ENCODE results near the gene VNN1.

VNN1 gene

GRCh38 chr6:132713352-132714134, at the start of gene VNN1:
Gene VNN1 (minus strand): TSS chr6:132714055. CDS start chr6:132714035, 20 bp downstream.
- Mint-ChIP-seq H3K4me1 (peaks cover 6% of the 10 kb centered on the region), H3K36me3 (no peaks in the 10 kb centered on the region), H3K27ac (peak within 1 kb of the TSS; percentile 42), H3K9me3 (no peaks in the 10 kb centered on the region), H3K27me3 (peaks cover 18% of the 10 kb centered on the region), H3K4me3 (no peak within 1 kb of the TSS)
- ATAC-seq = peak; percentile 87

GRCh38 chr6:132763269-132763668, 49.4 kb upstream of the VNN1 start:
- Mint-ChIP-seq H3K27me3 (no peaks in the 10 kb centered on the region), H3K27ac (peak overlapping the region; percentile 85), H3K9me3 (no peaks in the 10 kb centered on the region), H3K4me3 (peak overlapping the region; percentile 76), H3K4me1 (peaks cover 29% of the 10 kb centered on the region), H3K36me3 (peaks cover 8% of the 10 kb centered on the region)
- peak; percentile 93 for ATAC-seq

- H3K4me3 Mint-ChIP-seq = no peak overlapping the region
Observed at GRCh38 chr6:132760256-132760655, 46.4 kb upstream of the VNN1 start.

DNA sequence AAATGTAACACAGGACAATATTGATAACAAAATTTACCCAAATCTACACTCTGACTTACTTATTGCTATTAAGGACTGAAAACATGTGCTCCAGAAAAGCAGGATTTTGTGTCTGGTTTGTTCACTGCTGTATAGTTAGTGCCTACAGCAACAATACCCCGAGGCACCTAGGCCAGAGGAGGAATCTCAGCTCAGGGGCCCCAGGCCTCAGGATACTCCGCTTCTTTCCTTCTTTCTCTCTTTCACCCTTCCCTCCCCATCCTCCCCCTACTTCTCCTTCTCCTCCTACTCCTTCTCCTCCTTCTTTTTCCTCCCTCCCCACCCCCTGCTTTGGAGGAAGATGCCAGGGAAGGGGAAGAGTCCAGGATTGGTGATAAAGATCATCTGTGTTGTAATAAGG, 44.8 kb upstream of the VNN1 start:
- H3K9me3 Mint-ChIP-seq = no peaks in the 10 kb centered on the region
- no peak overlapping the region for H3K4me3 Mint-ChIP-seq
- peak overlapping the region; percentile 33 for H3K27ac Mint-ChIP-seq
- no peaks in the 10 kb centered on the region for H3K27me3 Mint-ChIP-seq
- peaks cover 19% of the 10 kb centered on the region for H3K4me1 Mint-ChIP-seq
- ATAC-seq = no peak
- H3K36me3 Mint-ChIP-seq = peaks cover 8% of the 10 kb centered on the region

More at GRCh38 chr6:132760256-132760655, 46.4 kb upstream of the VNN1 start:
- Mint-ChIP-seq H3K4me1 (peaks cover 24% of the 10 kb centered on the region), H3K27ac (no peak overlapping the region), H3K27me3 (no peaks in the 10 kb centered on the region), H3K9me3 (no peaks in the 10 kb centered on the region), H3K36me3 (peaks cover 8% of the 10 kb centered on the region)
- ATAC-seq = no peak

GRCh38 chr6:132752255-132752654, 38.4 kb upstream of the VNN1 start:
- no peaks in the 10 kb centered on the region for H3K27me3 Mint-ChIP-seq
- peaks cover 34% of the 10 kb centered on the region for H3K4me1 Mint-ChIP-seq
- H3K4me3 Mint-ChIP-seq = no peak overlapping the region
- peaks cover 6% of the 10 kb centered on the region for H3K36me3 Mint-ChIP-seq
- peak overlapping the region; percentile 87 for H3K27ac Mint-ChIP-seq
- no peaks in the 10 kb centered on the region for H3K9me3 Mint-ChIP-seq
- ATAC-seq = no peak

GRCh38 chr6:132751828-132752227, 38.0 kb upstream of the VNN1 start:
- Mint-ChIP-seq H3K4me3 (no peak overlapping the region), H3K27ac (peak overlapping the region; percentile 87), H3K27me3 (no peaks in the 10 kb centered on the region), H3K4me1 (peaks cover 34% of the 10 kb centered on the region), H3K9me3 (no peaks in the 10 kb centered on the region), H3K36me3 (peaks cover 10% of the 10 kb centered on the region)
- ATAC-seq = no peak

DNA sequence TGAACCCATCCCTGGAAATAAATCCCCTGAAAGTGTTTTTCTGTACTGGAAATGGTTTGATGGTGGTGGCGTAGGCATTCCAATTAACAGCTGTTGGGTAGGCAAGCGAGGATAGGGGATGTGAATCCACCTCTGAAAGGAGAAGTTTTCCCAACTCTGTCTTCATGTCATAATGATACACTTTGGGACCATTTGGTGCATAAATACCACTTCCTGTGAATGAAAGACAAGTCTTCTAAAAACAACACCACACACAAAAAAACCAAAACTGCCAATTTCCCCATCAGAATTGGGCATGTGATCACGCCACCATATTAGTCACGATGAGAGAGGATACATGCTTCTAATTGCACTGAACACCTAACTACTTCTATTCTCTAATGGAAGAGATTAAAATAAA, 37.5 kb upstream of the VNN1 start:
- ATAC-seq = peak; percentile 74
- H3K27ac Mint-ChIP-seq = peak overlapping the region; percentile 87
- H3K9me3 Mint-ChIP-seq = no peaks in the 10 kb centered on the region
- H3K4me3 Mint-ChIP-seq = peak overlapping the region; percentile 74
- H3K27me3 Mint-ChIP-seq = no peaks in the 10 kb centered on the region
- peaks cover 15% of the 10 kb centered on the region for H3K36me3 Mint-ChIP-seq
- peaks cover 34% of the 10 kb centered on the region for H3K4me1 Mint-ChIP-seq

DNA sequence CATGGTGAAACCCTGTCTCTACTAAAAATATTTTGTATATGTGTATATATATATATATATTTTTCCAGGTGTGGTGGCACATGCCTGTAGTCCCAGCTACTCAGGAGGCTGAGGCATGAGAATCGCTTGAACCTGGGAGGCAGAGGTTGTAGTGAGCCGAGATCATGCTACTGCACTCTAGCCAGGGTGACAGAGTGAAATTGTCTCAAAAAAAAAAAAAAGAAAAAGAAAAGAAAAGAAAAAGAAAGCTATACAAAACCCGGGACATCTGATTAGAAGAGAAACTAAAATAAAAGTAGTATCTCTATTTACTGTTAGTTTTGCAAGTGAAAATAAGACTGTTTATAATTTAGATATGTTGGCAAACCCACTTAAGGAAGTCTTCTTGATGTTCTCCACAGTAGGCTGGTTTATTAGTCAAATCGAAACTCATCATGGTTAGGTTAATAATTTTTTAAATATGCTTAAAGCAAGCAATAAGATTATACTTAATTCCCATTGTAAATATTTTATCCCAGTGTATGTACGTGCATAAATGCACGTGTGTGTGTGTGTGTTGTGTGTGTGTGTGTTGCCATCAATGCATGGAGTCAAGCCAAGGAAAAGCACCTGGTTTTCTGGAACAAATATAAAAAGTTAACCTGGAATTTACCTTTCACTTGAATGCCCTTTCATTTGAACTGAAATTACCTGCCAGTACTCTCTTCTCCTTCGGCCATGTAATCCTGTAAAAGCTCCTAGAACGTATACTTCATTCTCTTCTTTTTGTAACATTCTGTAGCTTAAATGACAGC, 36.8 kb upstream of the VNN1 start:
- Mint-ChIP-seq H3K4me3 (peak overlapping the region; percentile 74), H3K27ac (peak overlapping the region; percentile 87), H3K36me3 (peaks cover 18% of the 10 kb centered on the region), H3K27me3 (no peaks in the 10 kb centered on the region), H3K9me3 (no peaks in the 10 kb centered on the region), H3K4me1 (peaks cover 34% of the 10 kb centered on the region)
- peak; percentile 86 for ATAC-seq

DNA sequence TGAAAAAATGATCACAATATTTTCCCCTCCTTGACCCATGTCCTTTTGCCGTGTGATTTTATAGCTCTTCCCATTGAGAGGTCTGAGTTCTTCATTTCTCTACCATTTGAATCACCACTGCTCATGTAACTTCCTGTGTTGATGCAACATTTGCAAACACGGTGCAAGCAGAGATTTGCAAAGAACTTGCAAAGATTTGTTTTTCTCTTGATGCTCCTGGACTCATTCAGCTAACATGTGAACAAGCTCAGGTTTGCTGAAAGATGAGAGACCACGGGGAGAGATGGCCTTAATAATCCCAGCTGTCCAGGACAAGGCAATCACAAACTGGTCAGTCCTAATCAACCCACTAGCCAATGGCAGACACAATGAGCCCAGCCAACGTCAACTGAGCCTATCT, 35.3 kb upstream of the VNN1 start:
- Mint-ChIP-seq H3K27ac (no peak overlapping the region), H3K9me3 (no peaks in the 10 kb centered on the region), H3K36me3 (peaks cover 33% of the 10 kb centered on the region), H3K4me3 (no peak overlapping the region), H3K27me3 (no peaks in the 10 kb centered on the region), H3K4me1 (peaks cover 34% of the 10 kb centered on the region)
- ATAC-seq = no peak

DNA sequence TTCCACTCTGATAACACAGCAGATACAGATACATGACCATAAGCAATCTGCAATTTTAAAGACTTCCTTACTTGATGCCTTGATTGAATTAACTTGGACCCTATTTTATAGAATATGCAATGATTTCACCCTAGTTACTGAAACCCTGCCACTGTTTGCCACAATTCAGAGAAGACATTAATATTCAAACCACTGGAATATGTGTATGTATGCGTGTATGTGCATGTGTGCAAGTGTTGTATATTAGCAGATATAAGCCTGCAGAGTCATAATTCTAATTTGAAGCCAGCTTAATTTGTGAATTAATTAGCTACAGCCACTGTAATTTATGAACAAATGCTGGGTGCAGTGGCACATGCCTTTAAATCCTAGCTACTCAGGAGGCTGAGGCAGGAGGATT, 34.6 kb upstream of the VNN1 start:
- no peaks in the 10 kb centered on the region for H3K27me3 Mint-ChIP-seq
- no peak for ATAC-seq
- H3K4me3 Mint-ChIP-seq = no peak overlapping the region
- H3K4me1 Mint-ChIP-seq = peaks cover 34% of the 10 kb centered on the region
- H3K27ac Mint-ChIP-seq = no peak overlapping the region
- no peaks in the 10 kb centered on the region for H3K9me3 Mint-ChIP-seq
- H3K36me3 Mint-ChIP-seq = peaks cover 39% of the 10 kb centered on the region

DNA sequence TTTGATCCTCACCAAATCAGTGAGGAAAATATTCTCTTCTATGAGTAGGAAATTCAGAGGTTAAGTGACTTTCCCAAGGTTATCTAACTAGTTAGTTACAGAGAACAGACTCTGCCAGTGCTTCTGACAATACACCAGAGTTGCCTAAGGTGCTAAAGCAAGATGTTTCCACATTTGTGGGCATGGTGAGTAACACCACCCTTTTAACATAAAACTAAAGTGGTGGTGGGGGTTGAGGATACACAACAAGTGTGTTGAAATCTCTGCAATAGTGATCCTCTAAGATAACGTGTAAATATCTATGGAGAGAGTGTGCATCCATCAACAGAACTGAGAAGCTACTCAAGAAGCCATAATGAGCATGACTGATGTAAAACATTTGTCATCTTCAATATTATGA, 32.2 kb upstream of the VNN1 start:
- Mint-ChIP-seq H3K4me3 (no peak overlapping the region), H3K4me1 (peaks cover 19% of the 10 kb centered on the region), H3K27ac (no peak overlapping the region), H3K9me3 (peaks cover 6% of the 10 kb centered on the region), H3K27me3 (no peaks in the 10 kb centered on the region), H3K36me3 (peaks cover 49% of the 10 kb centered on the region)
- no peak for ATAC-seq

DNA sequence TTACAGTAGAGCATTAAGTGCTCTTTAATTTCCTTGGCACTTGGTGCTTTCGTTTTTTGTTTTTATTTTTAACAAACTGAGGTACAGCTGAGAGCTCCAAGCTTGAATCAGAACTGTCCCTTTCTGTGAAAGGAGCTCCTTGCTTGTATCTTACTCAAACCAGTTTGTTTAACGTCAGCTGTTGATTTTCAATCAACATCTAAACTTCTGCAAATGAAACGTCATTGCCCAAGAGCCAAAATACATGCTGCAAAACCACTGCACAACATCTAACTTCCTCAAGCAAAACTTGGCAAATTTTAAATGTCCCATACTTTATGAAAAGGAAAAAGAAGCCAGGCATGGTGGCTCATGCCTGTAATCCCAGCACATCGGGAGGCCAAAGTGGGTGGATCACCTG, 28.6 kb upstream of the VNN1 start:
- Mint-ChIP-seq H3K4me3 (no peak overlapping the region), H3K9me3 (peaks cover 16% of the 10 kb centered on the region), H3K27ac (no peak overlapping the region), H3K27me3 (peaks cover 10% of the 10 kb centered on the region), H3K36me3 (peaks cover 50% of the 10 kb centered on the region), H3K4me1 (no peaks in the 10 kb centered on the region)
- no peak for ATAC-seq

GRCh38 chr6:132741281-132741680, 27.4 kb upstream of the VNN1 start:
- Mint-ChIP-seq H3K9me3 (peaks cover 16% of the 10 kb centered on the region), H3K27me3 (peaks cover 10% of the 10 kb centered on the region), H3K4me1 (peaks cover 7% of the 10 kb centered on the region), H3K4me3 (no peak overlapping the region), H3K36me3 (peaks cover 42% of the 10 kb centered on the region), H3K27ac (no peak overlapping the region)
- no peak for ATAC-seq

DNA sequence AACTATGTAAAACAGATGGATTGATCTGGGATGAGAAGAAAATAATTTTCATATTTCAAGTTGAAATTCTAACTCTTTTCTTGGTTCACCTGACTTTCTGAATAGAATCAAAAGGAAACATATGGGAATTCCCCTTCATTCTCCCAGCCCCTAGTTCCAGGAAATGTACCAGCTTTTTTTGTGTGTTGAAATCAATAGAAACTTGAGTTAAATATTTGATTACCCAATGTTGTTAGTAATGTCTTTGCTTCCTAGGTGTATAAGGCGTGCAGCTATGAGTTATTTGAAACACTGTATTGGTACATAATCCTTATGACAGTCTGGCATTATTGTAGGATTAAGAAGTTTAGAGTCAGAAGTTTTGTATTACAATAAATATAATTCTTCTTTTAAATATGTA, 22.4 kb upstream of the VNN1 start:
- no peak for ATAC-seq

DNA sequence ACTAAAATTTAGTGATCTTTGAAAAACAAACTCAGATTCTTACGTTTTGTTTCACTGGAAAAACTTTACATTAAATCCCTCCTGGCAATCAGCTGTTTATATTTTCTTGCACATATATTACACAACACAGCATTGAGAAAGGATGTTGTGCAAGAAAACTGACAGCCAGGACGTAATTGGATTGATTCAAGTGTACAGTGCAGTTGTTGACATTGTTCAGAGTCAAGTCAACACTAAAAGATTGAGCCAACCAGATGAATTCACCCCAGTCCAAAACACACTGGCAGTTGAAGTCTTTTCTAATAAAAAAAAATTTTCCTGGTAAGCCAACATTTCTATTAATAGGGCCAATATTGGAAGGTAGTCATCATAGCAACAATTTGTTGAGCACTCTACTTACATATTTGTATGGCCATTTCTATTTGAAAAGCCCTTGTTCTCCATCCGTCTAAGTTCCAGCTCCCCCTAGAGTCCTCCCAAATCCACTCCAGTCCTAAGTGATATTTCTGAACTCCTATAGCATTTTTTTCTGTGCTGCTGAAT, 20.9 kb upstream of the VNN1 start:
- Mint-ChIP-seq H3K36me3 (no peaks in the 10 kb centered on the region), H3K4me3 (no peak overlapping the region), H3K9me3 (peaks cover 8% of the 10 kb centered on the region), H3K27me3 (peaks cover 10% of the 10 kb centered on the region), H3K27ac (no peak overlapping the region), H3K4me1 (peaks cover 7% of the 10 kb centered on the region)
- no peak for ATAC-seq

More for the DNA sequence above, 22.4 kb upstream of the VNN1 start:
- peaks cover 7% of the 10 kb centered on the region for H3K4me1 Mint-ChIP-seq
- H3K9me3 Mint-ChIP-seq = peaks cover 10% of the 10 kb centered on the region
- no peak overlapping the region for H3K27ac Mint-ChIP-seq
- peaks cover 10% of the 10 kb centered on the region for H3K27me3 Mint-ChIP-seq
- H3K4me3 Mint-ChIP-seq = no peak overlapping the region
- H3K36me3 Mint-ChIP-seq = peaks cover 10% of the 10 kb centered on the region
